Measurements from ENCODE around the gene RYR3. TPM values are rescaled to one million over a fixed set of nuclear protein-coding genes. Genes with fewer than 3 reads are reported as not detected.

RYR3 gene
- polyA plus RNA-seq, 1 donor (not counting 4 experiments of a cell fraction or from before 2014, with no cell fraction given) = 0.04 TPM

- Histone ChIP-seq H3K79me2 (ENCODE audit: control insufficient read depth, insufficient read depth, low read length) (no peaks in the 10 kb centered on the region), H3K9me1 (ENCODE audit: control insufficient read depth, extremely low read depth, insufficient read depth, low read length) (no peaks in the 10 kb centered on the region), H4K20me1 (ENCODE audit: control insufficient read depth, extremely low read depth, insufficient read depth, low read length) (no peaks in the 10 kb centered on the region), H3K36me3 (ENCODE audit: control insufficient read depth in 2 of 2, extremely low read depth in 1 of 2, insufficient read depth in 2 of 2, low read length in 2 of 2) (no peaks in the 10 kb centered on the region), H3K27ac (ENCODE audit: control insufficient read depth, insufficient read depth, low read length) (no peak overlapping the region), H3K4me2 (ENCODE audit: control insufficient read depth, extremely low read depth, insufficient read depth, low read depth, low read length) (no peak overlapping the region), H3K9ac (ENCODE audit: control insufficient read depth, extremely low read depth, insufficient read depth, low read length) (no peak overlapping the region), H2AFZ (ENCODE audit: control insufficient read depth, low read length) (no peak overlapping the region), H3K27me3 (ENCODE audit: control insufficient read depth, extremely low read depth, insufficient read depth, low read length) (no peaks in the 10 kb centered on the region), H3K4me3 (ENCODE audit: control insufficient read depth in 2 of 3, extremely low read depth in 1 of 3, insufficient read depth in 2 of 3, low read depth in 1 of 3, low read length in 3 of 3) (no peak overlapping the region), H3K9me3 (ENCODE audit: control insufficient read depth, low read depth, low read length) (no peaks in the 10 kb centered on the region), H3K4me1 (ENCODE audit: control insufficient read depth, extremely low read depth, insufficient read depth, low read length) (peaks cover 11% of the 10 kb centered on the region)
- no peak for DNase-seq (ENCODE audit: low read depth, low spot score)
- no peak for FAIRE-seq
- TF ChIP-seq CTCF (optimal IDR thresholded peaks at IDR 0.05 in 1 of 3, IDR thresholded peaks at IDR 0.05 in 1 of 3, conservative IDR thresholded peaks at IDR 0.05 in 1 of 3; ENCODE audit: extremely low read depth in 1 of 3, insufficient read depth in 2 of 3, low read length in 3 of 3) = no peak
- TF ChIP-seq EZH2 (IDR thresholded peaks at IDR 0.05; ENCODE audit: low read length) = no peak
- dilution Hi-C loops (cut with MboI; ENCODE audit: extremely low pct_ligation_motif_present, low sequenced_read_pairs) = no loop called here
These were observed 524.4 kb downstream of the RYR3 start for GRCh38 chr15:33834892-33835743.

- Histone ChIP-seq H3K4me3 (ENCODE audit: control insufficient read depth in 2 of 3, extremely low read depth in 1 of 3, insufficient read depth in 2 of 3, low read depth in 1 of 3, low read length in 3 of 3) (no peak overlapping the region), H4K20me1 (ENCODE audit: control insufficient read depth, extremely low read depth, insufficient read depth, low read length) (no peaks in the 10 kb centered on the region), H3K79me2 (ENCODE audit: control insufficient read depth, insufficient read depth, low read length) (no peaks in the 10 kb centered on the region), H3K36me3 (ENCODE audit: control insufficient read depth in 2 of 2, extremely low read depth in 1 of 2, insufficient read depth in 2 of 2, low read length in 2 of 2) (no peaks in the 10 kb centered on the region), H3K9me1 (ENCODE audit: control insufficient read depth, extremely low read depth, insufficient read depth, low read length) (no peaks in the 10 kb centered on the region), H2AFZ (ENCODE audit: control insufficient read depth, low read length) (no peak overlapping the region), H3K4me1 (ENCODE audit: control insufficient read depth, extremely low read depth, insufficient read depth, low read length) (peaks cover 13% of the 10 kb centered on the region), H3K4me2 (ENCODE audit: control insufficient read depth, extremely low read depth, insufficient read depth, low read depth, low read length) (no peak overlapping the region), H3K9me3 (ENCODE audit: control insufficient read depth, low read depth, low read length) (no peaks in the 10 kb centered on the region), H3K27ac (ENCODE audit: control insufficient read depth, insufficient read depth, low read length) (no peak overlapping the region), H3K27me3 (ENCODE audit: control insufficient read depth, extremely low read depth, insufficient read depth, low read length) (no peaks in the 10 kb centered on the region), H3K9ac (ENCODE audit: control insufficient read depth, extremely low read depth, insufficient read depth, low read length) (no peak overlapping the region)
- DNase-seq (ENCODE audit: low read depth, low spot score) (no peak), FAIRE-seq (no peak)
- dilution Hi-C loops (cut with MboI; ENCODE audit: extremely low pct_ligation_motif_present, low sequenced_read_pairs) = no loop called here
- TF ChIP-seq EZH2 (IDR thresholded peaks at IDR 0.05; ENCODE audit: low read length) (no peak), CTCF (optimal IDR thresholded peaks at IDR 0.05 in 1 of 3, IDR thresholded peaks at IDR 0.05 in 1 of 3, conservative IDR thresholded peaks at IDR 0.05 in 1 of 3; ENCODE audit: extremely low read depth in 1 of 3, insufficient read depth in 2 of 3, low read length in 3 of 3) (no peak)
These were observed 526.5 kb downstream of the RYR3 start for GRCh38 chr15:33837294-33837693.
